HG02571 (cell line): ENCODE results near the gene SLITRK3.
A peak's percentile ranks its signal among the peaks of the same experiment; 100 is the strongest.

ENCODE experiments used
- ATAC-seq: cut with Tn5 transposase; IDR thresholded peaks from one replicate; pipeline ENCODE4 v1.9.1; 2021; ENCODE audit warnings: mild to moderate bottlenecking, moderate library complexity; ENCODE audit not compliant: unreplicated experiment

The SLITRK3 gene, protein sequence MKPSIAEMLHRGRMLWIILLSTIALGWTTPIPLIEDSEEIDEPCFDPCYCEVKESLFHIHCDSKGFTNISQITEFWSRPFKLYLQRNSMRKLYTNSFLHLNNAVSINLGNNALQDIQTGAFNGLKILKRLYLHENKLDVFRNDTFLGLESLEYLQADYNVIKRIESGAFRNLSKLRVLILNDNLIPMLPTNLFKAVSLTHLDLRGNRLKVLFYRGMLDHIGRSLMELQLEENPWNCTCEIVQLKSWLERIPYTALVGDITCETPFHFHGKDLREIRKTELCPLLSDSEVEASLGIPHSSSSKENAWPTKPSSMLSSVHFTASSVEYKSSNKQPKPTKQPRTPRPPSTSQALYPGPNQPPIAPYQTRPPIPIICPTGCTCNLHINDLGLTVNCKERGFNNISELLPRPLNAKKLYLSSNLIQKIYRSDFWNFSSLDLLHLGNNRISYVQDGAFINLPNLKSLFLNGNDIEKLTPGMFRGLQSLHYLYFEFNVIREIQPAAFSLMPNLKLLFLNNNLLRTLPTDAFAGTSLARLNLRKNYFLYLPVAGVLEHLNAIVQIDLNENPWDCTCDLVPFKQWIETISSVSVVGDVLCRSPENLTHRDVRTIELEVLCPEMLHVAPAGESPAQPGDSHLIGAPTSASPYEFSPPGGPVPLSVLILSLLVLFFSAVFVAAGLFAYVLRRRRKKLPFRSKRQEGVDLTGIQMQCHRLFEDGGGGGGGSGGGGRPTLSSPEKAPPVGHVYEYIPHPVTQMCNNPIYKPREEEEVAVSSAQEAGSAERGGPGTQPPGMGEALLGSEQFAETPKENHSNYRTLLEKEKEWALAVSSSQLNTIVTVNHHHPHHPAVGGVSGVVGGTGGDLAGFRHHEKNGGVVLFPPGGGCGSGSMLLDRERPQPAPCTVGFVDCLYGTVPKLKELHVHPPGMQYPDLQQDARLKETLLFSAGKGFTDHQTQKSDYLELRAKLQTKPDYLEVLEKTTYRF

DNA sequence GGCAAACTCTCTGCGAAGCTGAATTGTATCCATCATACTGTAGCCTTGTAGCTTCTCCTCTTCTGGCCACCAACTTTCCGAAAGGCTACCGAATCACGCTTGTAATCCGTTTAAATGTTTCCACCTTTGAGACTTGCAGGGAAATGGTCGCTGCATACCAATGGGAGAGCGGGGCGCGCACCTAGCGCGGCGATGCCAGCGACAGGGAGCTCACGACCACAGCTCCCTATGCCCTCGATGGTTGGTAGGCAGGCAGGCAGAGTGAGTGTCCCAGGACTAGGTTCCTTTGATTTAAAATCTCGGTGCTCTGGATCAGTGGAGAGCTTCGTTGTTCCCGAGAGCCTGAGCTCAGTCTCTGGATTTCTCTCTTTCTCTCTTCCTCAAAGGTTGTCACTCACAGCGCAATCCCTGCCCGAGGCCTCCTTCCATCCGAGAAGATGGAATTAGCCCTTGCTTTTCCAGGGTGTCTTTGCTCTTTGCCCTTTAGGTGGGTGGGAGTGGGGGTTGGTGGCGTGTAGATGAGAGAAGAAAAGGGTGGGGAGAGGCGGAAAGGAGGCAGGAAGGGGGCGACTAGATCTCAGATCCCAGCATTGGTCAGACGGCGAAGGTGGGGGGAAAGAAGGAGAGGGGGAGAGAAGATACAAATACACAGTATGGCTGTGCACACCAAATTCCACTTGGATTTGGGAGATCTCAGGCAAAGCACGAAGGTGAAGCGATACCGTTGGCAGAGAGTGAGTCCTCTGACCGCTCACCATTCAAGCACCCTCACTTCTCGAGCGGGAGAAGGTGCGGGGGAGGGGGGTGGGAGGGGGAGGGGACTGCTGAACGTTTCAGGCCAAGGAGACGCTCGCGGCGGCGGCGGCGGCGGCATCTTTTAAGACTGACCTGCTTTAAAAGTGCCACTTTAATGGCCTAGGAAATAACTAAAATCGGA is at the start of gene SLITRK3:
Gene SLITRK3, minus strand, starts transcription at position 745 of the 937 bp plus-strand sequence. CDS start 5,554 bp downstream, outside the sequence.
- ATAC-seq, result no peak

DNA sequence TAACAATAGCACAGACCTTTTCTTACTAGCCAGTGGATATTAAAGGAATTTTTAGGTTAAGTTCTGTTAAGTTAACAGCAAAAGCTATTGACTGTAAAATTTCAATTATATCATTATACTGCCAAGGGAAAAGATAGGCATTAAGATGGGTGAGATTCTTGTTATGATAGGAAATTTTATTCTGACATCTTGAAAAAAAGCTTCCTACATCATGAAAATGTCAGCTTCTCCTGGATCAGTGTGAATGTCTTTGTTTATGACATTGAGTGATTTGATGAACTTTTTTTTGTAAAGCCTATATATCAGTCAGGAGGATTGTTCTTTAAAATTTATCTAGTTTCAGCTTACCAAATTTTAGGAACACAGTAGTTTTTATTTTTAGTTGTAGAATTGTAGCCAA is 47.4 kb upstream of the SLITRK3 start:
- ATAC-seq, result no peak

GRCh38 chr3:165233501-165234195 is 37.5 kb upstream of the SLITRK3 start:
- ATAC-seq, result no peak

GRCh38 chr3:165225604-165226003 is 29.4 kb upstream of the SLITRK3 start:
- ATAC-seq, result no peak

GRCh38 chr3:165217739-165218138 is 21.6 kb upstream of the SLITRK3 start:
- ATAC-seq, result no peak

DNA sequence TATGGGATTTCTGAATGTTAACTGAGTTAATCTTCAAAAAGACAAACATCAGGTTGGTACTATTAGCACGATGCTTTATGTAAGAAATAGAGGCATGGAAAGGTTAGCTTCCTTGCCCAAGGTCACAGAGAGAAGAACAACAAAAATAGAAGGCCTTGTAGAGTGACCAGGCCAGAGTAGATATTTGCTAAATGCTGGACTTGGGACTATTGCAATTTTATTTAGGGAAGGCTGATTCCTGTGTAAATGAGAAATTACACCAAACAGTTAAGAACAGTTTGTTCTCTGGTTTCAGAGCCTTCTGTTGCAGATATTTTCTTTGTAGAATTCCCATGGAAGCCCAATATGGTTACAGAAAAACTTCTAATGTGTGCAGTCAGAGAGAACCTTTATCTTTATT is 16.4 kb upstream of the SLITRK3 start:
- no peak for ATAC-seq

- ATAC-seq, result no peak
Observed at GRCh38 chr3:165211721-165212120, 15.5 kb upstream of the SLITRK3 start.

- ATAC-seq, result no peak
Observed at GRCh38 chr3:165210727-165211126, 14.5 kb upstream of the SLITRK3 start.

DNA sequence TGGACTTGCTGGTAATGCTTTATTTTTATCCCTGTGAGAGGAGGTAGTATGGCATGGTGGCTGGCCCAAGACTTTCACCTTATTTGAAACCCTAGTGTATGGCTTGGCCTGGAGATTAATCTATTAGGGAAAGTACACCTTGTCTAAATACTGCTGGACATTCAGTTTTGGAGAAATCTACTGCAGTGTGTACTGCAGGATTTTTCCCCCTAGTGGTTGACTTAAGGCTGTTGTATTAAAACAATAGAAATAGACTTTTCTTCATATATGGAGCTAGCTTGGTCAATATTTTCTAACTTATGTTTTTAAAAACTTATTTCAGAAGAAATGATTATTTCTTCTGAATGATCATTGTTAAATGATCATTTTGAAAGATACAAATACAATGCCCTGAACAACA is 13.9 kb upstream of the SLITRK3 start:
- ATAC-seq, result no peak

DNA sequence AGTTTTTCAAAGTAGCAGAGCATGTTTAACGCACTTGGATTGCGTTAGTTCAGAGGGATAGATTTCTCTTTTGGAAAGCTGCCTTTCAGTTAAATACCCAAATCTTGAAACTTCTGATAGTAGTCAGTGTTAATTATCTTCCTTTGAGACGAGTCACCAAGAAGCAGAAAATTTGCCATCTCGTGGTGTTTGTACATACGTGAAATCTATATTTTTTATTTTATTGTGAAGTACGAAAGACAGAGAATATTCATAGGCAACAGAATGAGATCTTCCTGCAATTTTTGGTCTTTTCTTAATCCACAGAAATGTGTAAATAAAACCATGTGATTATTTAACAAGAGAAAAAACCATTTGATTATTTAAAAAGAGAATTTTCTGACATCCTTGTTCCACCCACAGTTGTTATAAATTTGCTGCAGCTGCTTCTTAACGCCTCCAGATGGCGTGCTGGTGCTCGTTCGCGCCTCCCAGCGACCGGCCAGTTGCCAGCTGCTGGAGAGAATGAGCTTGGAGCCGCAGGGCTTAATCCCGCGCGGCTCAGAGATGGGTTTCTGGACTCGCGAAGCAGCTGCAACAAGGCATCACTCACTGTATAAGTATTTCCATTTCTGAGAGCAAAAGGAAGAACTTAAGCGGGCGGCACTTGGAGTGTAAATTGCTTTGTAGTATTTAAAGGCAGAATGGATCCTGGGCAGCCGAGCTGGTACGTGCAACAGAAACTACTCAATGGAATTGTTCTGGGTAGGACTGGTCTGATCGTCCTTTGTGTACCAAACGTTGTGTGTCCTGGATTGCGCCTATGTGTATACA is 10.5 kb upstream of the SLITRK3 start:
- peak; percentile 97 for ATAC-seq

GRCh38 chr3:165204445-165204844 is 8.3 kb upstream of the SLITRK3 start:
- no peak for ATAC-seq

GRCh38 chr3:165202995-165203394 is 6.8 kb upstream of the SLITRK3 start:
- no peak for ATAC-seq

GRCh38 chr3:165201964-165202363 is 5.8 kb upstream of the SLITRK3 start:
- ATAC-seq, result no peak

- no peak for ATAC-seq
Observed at GRCh38 chr3:165197481-165197800, 1.3 kb upstream of the SLITRK3 start.

DNA sequence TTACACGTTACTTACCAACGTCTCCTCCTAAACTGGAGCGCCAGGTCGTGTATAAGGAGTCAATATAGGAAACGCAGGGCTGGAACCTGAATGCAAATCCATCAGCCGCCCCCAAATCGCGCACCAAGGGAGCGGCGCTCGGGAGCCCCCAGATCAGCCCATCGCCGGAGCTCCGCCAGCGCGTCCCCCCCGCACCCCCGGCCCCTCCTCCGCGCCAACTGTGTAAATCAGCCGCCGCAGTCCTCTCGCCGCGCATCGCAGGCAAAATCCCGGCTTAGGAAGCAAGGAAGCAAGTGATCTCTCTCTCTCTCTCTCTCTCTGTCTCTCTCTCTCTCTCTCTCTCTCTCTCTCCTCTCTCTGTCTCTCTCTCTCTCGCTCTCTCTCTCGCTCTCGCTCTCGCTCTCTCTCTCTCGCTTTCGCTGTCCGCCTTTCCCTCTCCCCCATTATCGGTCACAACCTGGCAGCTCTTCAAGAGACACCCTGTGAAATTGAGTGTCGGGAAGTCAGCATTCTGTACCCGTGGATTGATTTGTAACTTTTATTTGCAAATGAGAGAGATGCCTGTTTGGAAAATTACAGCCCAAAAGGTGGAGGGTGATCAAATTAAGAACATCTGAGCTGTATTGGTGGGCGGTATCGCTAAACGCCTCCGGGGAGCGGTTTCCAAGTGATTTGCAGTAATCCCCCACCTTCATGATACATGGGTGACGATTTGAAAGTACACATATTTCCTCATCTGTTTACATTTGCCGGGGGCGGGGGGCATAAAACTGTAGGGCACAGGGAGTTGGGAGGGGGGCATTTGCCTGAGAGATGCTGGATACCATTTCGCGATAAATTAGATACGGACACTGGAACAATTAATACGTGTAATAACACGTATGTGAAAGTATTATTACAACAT is 645 bp upstream of the SLITRK3 start:
- no peak for ATAC-seq

GRCh38 chr3:165195241-165195639 is 944 bp downstream of the SLITRK3 start:
- no peak for ATAC-seq

DNA sequence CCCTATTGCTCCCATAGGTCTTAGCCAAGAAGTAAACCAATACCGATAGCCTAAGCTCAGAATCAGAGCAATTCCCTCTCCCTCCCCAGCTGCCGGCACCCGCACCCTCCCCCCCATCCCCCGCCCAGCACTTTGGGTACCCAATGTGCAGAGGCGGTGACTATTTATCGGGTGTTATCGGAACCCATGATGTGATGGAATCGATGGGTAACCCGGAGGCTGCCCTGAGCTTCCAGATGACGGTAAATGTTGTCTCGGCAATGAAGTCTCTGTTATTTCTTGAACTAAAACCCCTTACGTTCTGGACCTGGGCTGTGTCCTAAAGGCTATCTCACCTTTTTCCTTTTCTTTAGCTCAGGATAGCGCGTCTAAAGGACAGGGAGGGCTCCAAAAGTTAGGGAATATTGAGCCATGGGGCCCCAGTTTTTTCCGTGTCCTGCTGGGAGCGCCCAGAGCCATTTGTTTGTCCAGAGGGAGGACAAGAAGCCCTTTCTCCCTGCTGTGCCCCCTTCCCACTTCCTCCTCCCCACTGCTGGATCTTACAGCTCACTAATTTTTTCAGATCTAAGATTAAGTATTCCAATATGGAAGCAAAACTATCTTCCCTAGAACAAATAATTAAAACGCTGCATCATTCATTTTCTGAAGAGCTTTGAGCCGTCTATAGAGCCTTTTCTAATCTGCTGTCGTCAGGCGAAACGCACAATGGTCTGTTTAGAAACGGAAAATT is 1.5 kb downstream of the SLITRK3 start:
- no peak for ATAC-seq
